DMS 273 treated with DMSO at 0.1 percent for 48 hours (cell line): Measurements from ENCODE around the gene GRB7.
"Not testable (repeated sequence)": the region's sequence is repeated elsewhere in the genome, so short reads cannot be mapped to it uniquely, and the experiment has no call there.

Experiments
- DNase-seq: peaks from one replicate; lab custom pipeline; 2025; lab: John Stamatoyannopoulos, UW

The GRB7 gene

DNA sequence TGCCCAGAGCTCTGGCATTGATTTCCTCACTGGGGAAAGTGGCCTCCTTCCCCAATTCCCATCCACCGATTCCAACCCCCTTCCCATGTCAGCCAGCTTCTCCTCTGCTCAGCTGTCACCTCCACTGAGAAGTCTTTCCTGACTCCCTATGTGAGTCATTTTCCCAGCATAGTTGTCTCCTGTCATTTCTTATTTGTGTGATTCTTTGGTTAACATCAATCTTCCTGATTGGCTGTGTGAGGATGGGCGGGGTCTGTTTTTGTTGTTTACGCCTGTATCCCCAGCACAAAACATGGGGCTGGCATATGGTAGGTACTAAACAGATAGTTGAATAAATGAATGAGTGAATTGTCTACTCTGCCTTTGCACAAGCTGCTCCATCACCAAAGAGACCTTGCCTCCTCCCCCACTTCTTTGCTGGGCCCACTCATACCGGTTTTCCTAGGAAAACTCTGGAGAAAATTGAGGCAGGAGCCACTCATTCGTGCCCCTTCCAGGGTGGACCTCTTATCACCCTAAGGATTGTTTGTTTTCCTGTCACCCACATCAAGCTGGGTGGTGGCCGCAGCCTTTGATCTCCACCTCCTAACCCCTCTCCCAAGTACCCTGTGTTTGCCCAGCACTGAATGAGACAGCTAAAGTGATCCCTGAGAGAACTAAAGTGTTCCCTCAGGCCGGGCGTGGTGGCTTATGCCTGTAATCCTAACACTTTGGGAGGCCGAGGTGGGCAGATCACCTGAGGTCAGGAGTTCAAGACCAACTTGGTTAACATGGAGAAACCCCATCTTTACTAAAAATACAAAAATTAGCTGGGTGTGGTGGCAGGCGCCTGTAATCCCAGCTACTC lies 1.2 kb upstream of the GRB7 start:
- DNase-seq: no peak

DNA sequence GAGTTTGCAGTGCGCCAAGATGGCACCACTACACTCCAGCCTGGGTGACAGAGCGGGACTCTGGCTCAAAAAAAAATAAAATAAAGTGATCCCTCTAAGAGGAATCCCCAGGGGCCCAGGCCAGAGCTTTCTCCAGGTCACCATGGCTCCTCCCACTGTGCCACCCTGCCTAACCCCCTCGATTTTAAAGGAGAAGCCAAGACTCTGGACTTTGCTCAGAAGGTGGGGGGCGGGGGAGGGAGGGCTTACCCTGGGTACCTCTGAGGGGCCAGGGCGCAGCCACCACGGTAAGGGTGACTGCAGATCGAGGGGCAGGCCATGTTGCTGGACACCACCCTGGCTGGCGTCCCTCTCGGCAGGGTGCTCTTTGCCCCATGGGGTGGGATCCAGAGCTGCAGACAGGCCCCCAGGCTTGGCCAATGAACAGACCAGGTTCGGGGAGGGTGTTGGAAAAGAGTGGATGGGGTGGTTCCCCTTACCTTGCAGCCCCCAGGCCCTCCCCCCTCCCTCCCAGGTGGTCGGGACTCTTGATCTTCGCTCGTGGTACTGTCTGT lies 455 bp upstream of the GRB7 start:
- DNase-seq: no peak

DNA sequence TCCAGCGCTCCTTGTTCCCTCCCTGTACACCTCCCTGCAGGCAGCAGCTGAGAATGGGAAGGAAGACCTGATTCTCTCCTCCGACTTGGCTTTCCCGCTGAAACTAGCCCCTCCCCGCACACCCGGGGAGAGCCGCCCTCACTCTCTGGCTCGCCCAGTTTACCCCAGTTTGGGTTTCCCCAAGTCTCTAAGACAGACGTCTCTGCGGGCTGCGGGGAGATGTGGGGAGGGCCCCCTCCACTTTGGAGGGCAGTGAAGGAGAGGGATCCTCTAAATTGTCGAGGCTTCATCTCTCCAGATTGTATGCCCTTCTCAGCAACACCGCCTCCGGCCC lies 797 bp downstream of the GRB7 start:
- DNase-seq: no peak

DNA sequence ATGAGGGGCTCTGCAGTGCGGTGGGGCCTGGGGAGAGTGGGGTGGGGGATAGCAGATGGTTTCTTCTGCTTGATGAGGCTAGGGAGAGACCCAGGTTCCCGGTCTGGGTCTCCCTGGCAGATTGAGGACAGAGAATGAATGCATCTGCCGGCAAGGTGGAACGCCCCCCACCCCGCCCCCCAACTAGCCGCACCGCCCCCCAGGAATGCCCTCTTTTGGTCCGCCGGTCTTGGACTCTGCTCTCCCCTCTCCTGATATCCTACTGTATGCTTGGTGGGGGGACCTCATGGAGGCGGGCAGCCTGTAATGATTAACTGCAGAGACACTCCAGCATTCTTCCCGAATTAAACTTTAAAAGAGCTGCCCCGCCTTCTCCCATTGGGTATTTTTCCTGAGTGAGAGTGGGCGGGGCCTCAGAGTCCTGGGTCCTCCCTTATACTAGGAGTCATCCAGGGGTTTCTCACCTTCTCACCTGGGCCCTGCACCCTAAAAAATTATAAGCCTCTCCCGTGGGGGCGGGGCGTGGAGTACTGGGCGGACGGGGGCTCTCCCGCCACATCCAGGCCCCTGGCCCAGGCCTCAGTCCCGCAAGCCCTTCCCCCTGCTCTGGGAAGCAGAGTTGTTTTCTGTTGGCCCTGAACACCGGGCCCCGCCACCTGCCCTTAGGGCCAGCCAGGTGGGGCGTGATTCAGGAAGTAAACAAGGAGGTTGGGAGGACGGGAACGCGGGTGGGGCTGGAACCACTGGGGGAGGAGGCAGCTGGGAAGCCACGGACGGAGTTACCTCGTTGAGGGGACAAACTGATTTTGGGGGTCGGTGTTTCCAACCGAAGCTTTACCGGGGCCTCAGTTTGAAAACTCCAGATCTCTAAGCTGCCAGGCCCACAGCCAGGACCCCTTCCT lies 1.5 kb downstream of the GRB7 start:
- DNase-seq: no peak

- no peak for DNase-seq
These were observed 2.2 kb downstream of the GRB7 start for GRCh38 chr17:39739885-39740356.

GRCh38 chr17:39740357-39741111 lies 2.8 kb downstream of the GRB7 start:
- DNase-seq: no peak

DNA sequence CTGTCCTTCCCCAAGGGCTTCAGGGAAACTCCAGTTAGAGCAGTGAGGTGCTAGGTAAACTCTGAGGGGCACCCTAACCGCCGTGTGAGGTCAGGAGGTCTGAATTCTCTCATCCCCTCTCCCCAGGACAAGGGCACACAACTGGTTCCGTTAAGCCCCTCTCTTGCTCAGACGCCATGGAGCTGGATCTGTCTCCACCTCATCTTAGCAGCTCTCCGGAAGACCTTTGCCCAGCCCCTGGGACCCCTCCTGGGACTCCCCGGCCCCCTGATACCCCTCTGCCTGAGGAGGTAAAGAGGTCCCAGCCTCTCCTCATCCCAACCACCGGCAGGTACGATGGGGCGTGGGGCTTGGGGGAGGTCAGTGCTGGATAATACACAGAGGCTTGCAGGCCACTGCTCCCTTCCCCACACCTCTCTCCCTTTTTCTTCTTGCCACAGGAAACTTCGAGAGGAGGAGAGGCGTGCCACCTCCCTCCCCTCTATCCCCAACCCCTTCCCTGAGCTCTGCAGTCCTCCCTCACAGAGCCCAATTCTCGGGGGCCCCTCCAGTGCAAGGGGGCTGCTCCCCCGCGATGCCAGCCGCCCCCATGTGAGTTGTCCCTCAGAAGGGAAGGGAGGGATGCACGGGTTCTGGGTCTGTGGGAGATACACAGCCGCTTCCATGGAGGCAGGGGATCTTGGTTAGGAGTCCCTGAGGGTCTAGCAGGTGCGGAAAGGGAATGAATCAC lies 4.6 kb downstream of the GRB7 start:
- no peak for DNase-seq

DNA sequence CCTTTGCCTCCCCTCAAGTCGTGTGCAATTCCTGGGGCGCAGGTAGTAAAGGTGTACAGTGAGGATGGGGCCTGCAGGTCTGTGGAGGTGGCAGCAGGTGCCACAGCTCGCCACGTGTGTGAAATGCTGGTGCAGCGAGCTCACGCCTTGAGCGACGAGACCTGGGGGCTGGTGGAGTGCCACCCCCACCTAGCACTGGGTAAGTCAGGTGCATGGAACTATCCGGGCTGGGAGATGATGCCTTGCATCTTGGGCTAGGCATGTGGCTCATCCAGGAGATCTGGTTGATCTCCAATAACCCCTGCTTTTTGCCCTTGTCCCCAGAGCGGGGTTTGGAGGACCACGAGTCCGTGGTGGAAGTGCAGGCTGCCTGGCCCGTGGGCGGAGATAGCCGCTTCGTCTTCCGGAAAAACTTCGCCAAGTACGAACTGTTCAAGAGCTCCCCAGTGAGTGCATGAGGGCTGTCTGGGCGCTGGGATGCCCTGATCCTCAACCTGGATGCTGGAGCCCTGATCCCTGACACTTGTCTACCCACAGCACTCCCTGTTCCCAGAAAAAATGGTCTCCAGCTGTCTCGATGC lies 5.2 kb downstream of the GRB7 start:
- no peak for DNase-seq

DNA sequence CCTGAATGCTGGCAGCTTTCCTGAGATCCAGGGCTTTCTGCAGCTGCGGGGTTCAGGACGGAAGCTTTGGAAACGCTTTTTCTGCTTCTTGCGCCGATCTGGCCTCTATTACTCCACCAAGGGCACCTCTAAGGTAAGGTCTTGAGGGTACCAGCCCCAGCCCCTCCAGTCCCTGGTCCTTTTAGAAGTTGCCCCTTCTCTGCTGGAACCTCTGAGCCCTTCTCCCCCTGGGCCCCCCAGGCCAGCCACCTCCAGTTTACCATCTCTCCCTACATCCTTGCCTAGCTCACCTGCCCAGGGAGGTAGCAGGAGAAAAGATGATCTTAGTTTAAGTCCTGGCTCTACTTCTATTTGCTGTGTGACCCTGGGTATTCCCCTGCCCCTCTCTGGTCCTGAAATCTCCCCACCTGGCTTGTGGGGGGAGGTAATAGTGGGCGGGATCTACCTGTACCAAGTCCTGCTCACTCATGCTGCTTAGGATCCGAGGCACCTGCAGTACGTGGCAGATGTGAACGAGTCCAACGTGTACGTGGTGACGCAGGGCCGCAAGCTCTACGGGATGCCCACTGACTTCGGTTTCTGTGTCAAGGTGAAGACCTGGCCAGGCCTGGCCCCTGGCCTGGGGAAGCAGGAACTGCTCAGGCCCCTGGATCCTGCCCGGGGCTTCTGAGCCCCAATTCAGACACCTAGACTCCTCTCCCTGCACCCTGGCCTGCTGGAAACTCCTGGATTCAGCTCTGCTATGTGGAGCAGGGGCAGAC lies 6.5 kb downstream of the GRB7 start:
- DNase-seq: no peak

- no peak for DNase-seq
These were observed 7.1 kb downstream of the GRB7 start for GRCh38 chr17:39744836-39745215.

GRCh38 chr17:39745335-39746144 lies 7.8 kb downstream of the GRB7 start:
- DNase-seq: no peak

DNA sequence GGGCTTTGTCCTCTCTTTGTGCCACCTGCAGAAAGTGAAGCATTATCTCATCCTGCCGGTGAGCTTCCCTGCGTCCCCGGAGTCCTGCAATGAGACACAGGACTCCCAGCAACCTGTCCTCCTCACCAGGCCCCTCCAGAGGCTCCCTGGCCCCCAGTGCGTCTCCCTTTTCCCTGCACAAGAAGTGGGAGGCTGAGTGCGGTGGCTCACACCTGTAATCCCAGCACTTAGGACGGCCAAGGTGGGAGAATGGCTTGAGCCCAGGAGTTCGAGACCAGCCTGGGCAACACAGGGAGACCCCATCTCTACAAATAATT lies 8.4 kb downstream of the GRB7 start:
- DNase-seq: no peak

DNA sequence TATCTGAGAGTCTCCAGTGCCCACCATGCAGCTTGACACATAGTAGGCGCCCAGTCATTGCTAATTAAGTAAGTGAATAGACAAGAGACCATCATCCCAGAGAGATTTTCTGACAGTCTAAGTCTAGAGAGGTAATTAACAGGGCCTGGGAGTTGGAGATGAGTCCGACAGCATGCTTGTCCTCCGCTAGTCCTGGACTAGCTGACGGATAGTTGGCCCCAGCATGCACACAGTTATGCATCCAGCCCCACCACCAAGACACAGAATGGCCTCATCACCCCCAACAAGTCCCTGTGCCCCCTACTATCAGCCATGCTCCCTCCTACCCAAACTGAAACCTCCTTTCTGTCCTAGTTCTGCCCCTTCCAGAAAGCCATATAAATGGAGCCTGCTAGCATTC lies 10.0 kb downstream of the GRB7 start:
- DNase-seq: no peak

- not testable (repeated sequence) for DNase-seq
These were observed 10.8 kb downstream of the GRB7 start for GRCh38 chr17:39748444-39749034.

DNA sequence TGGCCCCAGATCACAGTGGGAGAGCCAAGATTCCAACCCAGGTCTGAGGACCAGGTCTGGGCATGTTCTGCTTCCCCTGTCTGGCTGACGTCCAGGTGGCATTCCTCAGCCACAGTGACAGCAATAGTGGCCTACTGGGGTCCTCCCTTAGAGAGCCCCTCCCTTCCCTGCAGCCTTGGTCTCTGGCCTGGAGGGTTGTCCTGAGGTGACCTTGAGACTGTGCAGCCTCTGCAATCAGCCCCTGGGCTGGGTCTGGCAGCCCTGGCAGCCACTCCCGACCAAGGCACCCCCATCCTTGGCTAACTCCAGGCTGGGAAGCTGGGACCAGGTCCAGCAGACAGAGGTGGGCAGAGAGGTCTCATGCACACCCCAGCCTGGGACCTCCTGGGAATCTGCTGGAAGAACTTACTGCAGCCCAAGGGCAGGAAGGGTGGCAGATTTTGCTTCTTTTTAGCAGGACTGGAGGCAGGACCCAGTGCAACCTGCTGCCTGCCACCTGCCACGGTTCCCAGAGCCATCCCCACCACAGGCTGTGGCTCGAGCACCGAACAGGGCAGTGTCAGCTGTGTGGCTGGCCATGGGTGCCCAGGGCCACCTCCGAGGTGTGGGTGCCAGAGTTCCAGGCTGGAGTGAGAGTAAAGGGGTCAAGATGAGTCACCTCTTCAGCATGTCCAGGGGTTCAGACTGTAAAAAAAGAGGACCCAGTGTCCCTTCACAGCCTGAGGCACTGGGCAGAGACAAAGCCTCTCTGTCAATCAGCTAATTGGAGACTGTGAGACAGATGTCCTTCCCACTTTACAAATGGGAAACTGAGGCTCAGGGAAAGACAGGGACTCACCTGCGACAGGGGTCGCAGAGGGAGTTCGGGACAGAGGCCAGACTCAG lies 12.6 kb downstream of the GRB7 start:
- DNase-seq: peak; percentile 34

DNA sequence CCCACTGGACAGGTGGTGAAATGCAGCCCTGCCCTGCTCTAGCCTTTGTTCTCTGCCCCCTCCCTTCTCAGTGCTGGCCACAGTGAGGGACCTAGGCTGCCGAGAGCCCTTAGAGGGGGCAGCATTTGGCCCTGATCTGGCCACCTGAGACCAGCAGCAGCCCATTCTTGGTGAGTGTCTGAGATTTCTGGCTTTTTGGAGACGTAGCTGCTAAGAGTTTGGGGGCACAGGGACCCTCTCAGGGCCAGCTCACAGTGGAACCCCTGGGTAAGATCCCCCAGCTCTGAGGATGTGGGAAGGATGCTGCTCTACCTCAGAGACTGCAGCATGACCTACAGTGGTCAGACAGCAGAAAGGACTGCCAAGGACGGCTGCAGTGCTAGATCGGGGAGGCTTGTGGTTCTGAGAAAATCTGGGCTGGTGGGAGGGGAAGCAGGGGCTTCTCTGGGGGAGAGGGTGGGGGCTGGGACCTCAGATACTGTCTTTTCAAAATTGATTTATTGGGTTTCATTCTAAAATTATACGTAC lies 13.3 kb downstream of the GRB7 start:
- no peak for DNase-seq

DNA sequence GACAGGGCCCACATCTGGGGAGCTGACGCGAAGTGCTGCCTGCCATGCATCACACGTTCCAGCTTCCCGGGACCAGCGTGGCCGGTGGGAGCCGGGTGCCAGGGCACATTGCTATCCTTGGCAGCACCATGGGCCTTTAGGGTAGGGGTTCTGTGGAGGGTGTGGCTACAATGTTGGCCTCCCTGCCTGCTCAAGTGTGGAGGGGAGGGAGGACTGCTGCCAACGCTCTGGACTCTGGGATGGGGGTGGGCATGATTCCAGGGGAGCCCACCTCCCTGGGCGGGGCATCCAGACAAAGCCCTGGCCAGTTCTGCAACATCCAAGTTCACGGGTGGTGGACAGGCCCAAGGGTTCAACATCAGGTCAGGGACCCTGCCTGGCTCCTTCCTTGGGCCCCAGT lies 13.9 kb downstream of the GRB7 start:
- DNase-seq: no peak
